Activated CD4-positive, alpha-beta T cell treated with anti-CD3 and anti-CD28 coated beads for 4 hours (primary cell): ENCODE data around the gene TMEM132C.

Experiments used
- DNase-seq, 2 donors: peaks; one replicate each; pipeline ENCODE4 v3.0.0-alpha.2; 2020

TMEM132C gene

DNA sequence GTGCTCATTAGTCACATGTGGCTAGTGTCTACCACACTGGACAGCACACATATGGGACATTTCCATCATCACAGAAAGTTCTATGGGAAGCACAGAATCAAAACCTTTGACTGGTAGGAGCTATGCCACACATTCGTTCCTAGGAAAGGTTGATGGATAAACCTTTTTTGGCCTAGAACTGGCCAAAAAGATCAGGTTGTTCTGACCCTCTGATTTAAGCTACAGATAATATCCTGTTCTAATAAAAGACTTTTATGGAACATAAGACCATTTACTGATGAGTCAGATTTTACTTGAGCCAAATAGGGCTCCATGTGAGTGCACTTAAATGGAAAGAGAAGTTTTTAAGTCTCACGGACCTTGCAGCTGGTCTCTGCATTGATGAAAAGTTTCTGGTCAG is 413.6 kb downstream of the TMEM132C start:
- no peak for DNase-seq

DNA sequence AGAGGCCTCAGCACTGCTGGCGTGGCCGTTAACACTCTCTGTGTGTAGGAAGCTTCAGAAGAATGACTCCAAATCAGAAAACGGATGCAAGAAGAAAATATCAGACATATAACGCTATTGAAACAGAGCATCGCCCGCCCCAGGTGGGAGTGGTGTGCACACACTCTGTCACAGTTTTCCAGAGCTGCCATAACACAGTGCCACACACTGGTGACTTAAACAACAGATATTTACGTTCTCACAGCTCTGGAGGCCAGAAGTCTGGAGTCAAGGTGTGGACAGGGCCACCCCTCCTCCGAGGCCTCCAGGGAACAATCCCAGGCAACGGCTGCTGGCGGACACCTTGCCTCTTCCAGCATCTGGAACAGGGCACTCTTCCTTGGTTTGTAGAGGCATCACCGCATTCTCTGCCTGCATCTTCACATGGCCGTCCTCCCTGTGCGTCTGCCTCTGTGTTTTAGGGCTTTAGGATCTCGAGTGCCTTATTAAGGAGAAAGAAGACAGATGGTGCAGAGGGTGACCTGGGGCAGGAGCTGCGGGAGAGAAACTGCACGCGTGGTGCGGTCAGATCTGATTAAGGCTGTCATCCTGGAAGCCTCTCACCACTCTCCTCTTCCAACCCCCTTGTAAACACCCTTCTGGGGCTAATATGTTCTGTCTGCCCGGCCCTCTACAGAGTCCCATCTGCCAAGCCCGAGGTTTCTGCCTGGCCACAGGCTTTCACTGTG is 415.7 kb downstream of the TMEM132C start:
- DNase-seq: no peak

DNA sequence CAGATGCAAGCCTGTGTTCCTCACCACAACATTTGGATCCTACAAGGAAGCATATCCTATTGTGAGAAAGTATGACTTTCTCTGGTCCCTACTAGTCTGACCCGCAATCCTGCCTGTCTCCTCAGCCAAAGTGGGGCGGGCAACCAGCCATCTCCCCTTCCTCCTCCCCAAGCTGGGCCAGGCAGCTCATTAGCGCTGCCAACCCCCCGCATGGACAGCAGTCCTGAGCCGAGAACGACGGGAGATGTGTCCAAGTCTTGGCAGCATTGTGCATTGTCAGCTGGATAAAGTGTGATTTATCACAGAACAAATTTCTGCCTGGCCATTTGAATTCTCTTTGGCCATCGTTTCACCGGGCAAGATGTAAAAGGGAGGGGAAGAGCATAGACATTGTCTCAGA is 417.4 kb downstream of the TMEM132C start:
- DNase-seq: no peak

DNA sequence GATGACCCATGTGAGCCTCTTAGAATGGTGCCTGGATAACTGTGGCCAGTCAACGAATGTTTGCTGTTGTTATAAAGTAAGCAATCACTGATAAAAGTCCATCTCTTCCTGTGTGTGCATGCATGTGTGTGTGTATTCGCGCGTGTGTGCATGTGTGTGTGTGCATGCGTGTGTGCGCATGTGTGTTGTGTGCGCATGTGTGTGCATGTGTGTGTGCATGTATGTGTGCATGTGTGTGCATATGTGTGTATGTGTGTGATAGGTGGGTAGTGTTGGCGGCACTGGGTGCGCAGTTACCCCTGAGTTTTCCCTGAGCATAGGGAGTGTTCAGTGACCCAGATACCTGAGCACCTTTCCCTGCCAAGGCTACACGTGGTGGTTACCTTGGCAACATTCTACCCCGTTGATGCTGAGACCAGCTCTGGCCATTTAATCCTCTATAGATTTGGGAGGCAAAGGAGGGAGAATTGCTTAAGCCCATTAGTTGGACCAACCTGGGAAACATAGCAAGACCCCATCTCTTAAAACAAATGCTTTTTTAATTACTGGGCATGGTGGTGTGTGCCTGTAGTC is 419.0 kb downstream of the TMEM132C start:
- no peak for DNase-seq

DNA sequence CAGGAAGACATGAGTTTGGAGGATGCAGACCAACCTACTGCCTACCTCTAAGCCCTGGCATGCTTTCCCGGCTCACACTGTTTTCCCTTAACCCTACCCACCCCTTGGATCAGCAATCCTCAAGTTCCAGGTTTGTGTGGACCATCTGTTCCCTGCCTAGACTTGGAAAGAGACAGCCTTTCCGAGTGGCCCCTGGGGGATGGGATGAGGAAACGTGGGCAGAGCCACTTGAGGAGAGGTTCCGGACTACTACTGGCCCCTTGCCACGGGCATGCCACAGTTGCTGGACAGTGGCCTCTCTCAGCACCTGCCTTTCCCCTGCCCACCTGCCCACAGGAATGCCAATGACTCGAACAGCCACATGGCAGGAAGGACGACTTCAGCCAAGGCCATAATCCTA is 420.9 kb downstream of the TMEM132C start:
- no peak for DNase-seq

DNA sequence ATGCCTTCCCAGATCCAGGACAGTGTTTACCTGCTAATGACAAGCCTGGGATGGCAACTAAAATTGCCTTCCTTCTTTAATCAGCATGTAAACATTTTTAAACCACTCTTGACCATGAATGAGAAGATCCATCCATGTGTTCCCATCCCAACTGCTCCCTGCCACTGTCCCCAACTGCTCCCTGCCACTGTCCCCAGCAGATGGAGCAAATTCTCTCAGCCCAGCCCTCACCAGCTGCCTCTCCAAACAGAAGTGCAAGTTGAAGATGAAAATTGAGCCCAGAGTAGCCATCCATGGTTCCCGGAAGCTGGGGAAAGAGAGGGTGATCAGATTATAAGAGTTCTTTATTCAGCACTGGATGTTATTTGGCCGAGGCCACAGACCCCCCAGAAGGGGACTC is 423.7 kb downstream of the TMEM132C start:
- no peak for DNase-seq

DNA sequence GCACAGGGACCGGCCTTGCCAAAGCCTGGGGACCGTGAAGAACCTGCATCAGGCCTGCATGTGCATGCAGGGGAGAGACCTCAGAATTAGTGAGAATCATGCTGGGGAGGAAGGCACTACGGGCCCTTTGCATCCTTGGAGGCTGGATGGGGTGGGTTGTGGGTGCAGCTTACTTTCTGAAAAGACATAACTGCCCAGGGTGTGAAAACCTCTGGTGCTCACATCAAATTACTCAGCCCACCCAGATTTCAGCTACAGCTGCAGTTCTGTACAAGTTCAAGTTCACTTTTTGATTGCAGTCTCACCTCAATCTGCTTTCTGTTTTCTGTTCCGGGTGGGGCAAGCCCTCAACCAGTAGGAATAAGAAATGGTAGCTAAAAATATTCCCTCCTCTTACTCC is 426.1 kb downstream of the TMEM132C start:
- no peak for DNase-seq

DNA sequence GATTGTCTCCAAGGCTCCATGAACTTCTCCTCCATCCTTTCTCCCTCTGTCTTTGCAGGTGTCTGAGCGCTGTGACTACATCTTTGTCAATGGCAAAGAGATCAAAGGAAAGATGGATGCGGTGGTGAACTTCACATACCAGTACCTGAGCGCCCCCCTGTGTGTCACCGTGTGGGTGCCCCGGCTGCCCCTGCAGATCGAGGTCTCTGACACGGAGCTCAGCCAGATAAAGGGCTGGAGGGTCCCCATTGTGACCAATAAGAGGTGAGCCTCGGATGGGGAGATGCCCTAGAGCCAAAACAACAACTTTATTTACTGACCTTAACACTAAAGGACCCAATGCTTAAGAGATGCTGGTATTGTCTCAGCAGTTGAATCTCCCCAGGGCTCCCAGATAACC is 426.8 kb downstream of the TMEM132C start:
- DNase-seq: no peak

DNA sequence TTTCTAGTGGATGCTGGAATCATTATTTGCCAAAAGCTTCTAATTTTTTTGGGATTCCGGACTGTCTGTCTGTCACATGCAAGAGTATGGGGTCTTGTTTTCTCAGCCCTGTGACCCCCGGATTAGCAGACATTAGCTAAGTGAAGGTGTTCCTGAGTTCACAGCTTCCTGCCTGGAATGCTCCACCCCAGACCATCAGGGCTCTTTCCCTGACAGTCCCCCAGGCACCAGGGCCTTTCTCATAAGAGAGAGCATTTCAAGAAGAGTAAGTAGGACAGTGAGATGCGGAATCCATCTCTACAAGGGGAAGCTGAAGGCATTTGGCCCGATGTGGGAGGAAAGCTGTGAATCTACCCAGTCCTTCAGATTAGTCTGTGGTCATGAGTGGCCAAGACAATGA is 427.5 kb downstream of the TMEM132C start:
- no peak for DNase-seq

DNA sequence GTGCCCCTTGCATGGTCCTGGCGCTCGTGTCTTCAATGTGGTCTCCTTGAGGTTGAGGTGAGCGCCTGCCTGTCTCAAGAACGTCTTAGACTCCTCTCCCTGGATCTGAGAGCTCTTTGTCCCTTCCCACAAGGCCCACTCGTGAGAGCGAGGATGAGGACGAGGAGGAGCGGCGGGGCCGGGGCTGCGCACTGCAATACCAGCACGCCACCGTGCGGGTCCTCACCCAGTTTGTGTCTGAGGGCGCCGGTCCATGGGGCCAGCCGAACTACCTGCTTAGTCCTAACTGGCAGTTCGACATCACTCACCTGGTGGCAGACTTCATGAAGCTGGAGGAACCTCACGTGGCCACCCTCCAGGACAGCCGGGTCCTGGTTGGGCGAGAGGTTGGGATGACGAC is 428.7 kb downstream of the TMEM132C start:
- no peak for DNase-seq

DNA sequence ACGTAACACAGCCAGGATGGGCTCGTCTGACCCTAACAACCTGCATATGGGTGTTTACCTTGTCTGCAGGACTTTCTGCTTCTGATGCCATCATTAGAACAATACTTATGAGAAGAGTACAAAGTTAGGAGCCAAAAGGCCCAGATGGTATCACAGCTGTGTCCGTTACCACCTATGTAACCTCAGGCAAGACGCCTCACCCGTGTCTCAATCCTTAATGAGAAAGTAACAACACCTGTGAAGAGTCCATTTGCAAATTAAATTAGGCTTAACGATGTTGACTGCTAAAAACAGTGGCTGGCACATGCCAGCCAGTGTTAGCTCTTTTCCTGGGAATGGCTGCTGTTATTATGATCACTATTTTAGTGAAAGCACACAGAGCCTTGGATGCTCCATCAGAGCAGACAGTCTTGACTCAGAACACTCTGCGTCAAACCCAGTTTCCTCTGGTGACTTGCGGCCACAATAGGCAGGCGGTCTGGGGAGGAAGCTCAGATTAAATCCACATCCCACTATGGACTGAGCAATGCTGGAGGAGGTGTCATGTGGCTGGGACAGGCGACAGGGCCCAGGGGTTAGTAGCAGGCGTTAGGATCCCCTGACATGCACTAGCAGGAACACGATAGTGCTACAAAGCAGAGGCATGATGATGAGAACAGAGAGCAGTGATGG is 431.5 kb downstream of the TMEM132C start:
- no peak for DNase-seq

DNA sequence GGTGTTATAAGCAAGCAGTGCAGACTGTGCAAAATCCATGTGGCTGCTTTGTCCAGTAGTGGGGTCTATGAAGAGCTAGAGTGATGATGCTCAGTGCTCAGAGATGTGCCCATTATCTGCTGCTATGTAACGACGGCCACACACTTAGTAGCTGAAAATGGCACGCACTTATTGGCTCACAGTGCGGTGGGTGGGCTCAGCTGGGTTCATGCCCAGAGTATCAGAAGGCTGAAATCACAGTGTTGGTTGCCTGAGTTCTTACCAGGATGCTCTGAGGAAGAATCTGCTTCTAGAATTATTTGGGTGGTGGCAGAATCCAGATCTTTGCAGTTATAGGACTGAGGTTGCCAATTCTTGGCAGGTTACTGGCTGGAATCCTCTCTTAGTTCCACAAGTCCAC is 432.1 kb downstream of the TMEM132C start:
- DNase-seq: no peak

DNA sequence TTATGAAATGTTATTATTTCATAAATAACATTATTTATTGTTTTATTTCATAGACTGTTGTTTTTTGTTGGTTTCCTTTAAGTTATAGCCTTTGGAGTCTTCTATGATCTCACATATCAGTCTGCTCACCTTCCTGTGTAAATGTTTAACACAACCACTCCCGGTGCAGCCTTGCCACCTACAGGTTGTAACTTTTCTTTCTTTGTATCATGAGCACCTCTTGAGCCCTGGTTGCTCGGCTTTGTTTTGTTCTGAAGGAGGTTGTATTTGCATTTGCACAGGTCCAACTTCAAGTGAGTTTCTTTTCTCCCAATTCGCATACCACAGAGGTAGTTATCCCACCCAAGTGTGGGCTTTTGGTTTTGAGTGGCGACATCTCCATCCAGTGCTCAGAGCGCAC is 435.4 kb downstream of the TMEM132C start:
- DNase-seq: no peak

DNA sequence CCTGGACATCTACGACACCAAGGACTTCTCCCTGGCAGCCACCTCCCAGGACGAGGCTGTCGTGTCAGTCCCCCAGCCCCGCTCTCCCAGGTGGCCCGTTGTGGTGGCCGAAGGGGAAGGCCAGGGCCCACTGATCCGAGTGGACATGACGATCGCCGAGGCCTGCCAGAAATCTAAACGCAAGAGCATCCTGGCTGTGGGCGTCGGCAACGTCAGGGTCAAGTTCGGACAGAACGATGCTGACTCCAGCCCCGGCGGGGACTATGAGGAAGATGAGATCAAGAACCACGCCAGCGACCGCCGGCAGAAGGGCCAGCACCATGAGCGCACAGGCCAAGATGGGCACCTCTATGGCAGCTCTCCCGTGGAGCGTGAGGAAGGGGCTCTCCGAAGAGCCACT is 438.2 kb downstream of the TMEM132C start:
- DNase-seq: peak in 1 of 2 donors; percentile 1

DNA sequence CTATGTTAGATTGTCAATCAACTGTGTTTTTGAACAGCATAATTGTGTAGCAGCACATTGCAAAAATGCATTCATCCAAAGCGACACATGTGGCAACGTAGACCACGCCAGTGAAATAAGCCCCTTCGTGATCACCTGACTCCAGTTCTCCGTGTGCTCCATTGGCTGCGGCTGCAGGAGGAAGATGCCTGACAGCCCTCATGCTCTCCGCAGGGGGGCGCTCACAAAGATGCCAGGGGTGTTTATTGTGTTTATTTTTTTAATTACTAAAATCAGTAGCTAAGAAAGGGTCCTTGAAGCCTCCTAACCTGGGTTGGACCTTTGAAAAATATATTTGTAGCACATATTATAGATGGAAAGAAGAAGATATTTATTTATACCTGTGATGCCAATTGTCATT is 440.5 kb downstream of the TMEM132C start:
- DNase-seq: no peak

DNA sequence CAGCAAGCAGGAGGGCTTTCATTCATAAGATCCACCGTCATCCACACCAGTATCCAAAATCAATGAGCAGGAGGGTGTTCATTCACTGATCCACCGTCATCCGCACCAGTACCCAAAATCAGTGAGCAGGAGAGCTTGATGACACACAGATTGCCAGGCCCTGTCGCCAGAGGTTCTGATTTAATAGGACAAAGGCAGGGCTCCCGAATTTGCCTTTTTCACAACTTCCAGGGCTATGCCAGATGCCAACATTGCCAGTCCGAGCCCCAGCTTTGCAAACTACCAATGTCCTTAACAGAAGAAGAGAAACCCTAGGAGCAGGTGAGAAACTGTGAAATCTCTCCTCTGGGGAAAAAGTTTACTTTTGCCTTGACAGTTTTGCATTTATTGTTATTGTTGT is 441.8 kb downstream of the TMEM132C start:
- DNase-seq: no peak

DNA sequence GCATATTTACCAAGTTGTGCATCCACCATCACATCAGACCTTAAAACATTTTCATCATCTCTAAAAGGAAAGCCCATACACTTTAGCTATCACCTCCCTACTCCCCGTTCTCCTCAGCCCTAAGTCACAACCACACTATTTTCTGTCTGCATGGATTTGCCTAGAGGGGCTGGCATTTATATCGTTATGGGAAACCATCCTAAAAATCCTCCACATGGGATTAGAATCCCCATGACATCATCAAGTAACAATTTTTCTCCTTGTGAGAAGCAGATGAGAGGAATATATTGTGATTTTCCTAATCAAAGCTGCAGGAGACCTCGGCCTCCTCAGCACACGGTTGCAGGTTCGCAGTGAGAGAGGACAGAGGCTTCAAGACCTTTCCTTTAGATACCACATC is 442.7 kb downstream of the TMEM132C start:
- DNase-seq: no peak

DNA sequence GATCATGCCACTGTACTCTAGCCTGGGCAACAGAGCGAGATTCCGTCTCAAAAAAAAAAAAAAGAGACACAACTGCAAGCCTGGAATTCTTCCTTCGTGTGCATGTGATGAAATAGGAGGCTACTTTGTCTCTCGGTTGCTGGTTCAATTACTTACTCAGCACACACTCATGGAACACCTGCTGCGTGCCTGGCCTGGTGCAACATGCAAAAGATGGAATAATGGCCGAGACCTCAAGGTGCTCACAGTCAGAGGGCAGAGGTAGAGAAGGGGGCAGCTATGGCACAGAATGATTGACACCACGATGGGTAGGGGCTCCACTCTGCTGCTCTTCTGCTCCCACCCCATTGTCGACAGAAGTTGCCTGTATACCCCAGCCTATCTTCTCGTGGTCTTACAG is 444.5 kb downstream of the TMEM132C start:
- no peak for DNase-seq

DNA sequence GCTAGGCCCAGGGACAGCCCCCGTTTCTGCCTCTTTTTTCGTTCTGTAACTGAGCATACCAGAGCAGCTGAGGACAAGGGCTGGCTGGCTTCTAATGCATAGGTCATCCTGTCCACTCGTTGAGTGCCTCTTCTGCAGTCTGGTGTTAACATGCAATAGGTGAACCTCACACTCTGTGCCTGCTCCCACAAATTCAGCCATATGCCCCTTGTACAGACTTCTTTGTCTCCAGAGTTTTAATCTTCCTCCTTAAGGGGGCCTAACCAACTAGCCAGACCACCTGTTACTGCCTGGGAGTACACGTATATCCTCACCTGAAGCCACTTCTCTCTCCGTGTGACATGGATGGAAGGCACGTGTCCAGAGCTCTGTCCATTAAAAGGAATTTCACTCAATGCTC is 445.7 kb downstream of the TMEM132C start:
- DNase-seq: no peak

DNA sequence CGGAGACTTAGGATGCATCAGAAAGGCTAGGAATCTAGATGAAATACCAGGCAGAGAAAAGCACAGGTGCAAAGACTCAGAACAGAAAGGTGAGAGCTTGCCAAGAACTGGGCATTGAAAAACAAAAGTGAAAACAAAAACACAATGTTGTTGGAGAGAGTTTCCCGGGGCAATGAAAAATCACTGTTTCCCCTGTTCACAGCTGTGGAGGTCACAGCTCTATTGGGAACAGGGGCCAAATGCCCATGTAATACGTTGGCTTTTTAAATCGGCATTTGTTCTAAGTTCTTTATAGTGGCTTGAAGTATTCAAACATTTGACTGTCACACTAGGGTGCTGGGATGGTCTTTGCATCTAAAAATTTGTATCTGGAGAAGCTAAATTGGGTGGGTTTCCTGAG is 448.5 kb downstream of the TMEM132C start:
- DNase-seq: no peak

DNA sequence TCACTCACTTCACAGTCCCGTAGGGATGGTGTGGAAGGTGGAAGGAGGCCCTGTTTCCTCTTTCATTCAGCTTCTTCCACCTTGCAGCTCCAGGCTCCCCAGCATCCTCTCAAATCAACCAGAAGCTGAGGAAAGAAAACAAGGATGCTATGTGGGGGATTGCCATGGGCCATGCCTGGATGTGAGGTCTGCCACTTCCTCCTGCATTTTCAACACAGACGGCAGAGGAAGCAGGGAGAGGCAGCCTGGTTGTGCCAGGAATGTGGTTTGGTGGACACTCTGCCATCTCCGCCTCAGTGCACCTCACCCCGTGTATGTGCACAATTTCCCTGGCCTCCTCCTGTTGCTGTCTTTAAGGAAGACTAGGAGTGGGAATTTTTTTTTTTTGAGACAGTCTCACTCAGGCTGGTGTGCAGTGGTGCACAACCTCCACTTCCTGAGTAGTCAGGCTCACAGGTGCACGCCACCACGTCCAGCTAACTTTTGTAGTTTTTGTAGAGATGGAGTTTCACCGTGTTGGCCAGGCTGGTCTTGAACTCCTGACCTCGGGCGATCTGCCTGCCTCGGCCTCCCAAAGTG is 457.6 kb downstream of the TMEM132C start:
- DNase-seq: no peak

DNA sequence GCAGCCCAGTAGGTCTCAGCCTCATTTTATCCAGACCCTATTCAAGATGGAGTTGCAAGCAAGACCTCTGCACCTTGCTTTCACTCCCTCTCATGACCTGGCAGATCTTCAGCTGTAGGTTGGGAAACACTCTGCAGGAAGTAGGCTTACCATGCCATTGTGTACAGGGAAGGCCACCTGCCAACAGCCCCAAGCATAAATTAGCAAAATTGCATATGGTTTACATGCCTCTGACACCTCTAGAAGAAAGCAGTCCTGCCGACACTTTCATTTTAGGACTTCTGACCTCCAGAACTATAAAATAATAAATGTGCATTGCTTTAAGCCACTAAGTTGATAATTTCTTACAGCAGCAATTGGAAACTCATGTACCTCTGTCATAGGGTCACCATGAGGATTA is 459.9 kb downstream of the TMEM132C start:
- DNase-seq: no peak

DNA sequence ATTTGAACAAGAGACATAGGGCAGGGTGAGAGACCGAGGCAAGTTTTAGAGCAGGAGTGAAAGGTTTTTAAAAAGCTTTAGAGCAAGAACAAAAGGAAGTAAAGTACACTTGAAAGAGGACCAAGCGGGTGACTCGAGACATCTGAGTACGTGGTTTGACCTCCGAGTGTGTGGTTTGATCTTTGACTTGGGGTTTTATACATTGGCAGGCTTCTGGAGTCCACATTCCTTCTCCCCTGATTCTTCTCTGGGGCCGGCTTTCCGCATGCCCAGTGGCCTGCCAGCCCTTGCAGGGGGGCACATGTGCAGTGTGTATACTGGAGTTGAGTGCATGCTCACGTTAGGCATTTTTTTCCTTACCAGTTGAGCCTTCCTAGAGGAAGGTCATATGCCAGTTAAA is 460.5 kb downstream of the TMEM132C start:
- no peak for DNase-seq

DNA sequence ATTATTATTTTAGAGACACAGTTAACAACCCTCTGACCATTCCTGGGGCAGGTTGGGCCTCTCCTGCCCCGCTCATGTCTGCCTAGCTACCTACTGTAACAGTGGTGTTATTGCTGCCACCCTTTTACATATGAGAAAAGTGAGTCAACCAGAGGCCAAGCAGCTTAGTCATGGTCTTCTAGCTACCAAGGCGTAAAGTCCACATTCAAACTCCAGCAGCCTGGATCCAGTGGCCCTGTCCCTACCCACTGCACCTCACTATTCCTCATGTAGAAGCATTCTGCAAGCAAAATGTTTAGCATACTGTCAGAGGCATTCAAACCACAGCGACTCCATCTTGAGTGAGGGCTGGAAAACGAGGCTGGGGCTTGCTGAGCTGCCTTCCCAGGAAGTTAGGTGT is 461.0 kb downstream of the TMEM132C start:
- DNase-seq: no peak
